Hematopoietic multipotent progenitor cell (in vitro differentiated cells): ENCODE results near the gene STK32C. TPM values are rescaled to one million over a fixed set of nuclear protein-coding genes. Genes with fewer than 3 reads are reported as not detected.
A peak's percentile ranks its signal among the peaks of the same experiment; 100 is the strongest.

ENCODE experiments used
- DNase-seq, 3 donors: peaks; one replicate each; pipeline ENCODE4 v3.0.0-alpha.2; 2011 to 2015; ENCODE audit warnings: low read depth in 2 of 3, low spot score in 2 of 3
- total RNA-seq: library from RNA; depleted of rRNA; stranded (reverse); fragments of >200 nt; gene quantifications from one replicate; pipeline ENCODE4 v1.2.3, GENCODE V29; 2012

Gene STK32C
- total RNA-seq, 1 donor: 25.0 TPM

DNA sequence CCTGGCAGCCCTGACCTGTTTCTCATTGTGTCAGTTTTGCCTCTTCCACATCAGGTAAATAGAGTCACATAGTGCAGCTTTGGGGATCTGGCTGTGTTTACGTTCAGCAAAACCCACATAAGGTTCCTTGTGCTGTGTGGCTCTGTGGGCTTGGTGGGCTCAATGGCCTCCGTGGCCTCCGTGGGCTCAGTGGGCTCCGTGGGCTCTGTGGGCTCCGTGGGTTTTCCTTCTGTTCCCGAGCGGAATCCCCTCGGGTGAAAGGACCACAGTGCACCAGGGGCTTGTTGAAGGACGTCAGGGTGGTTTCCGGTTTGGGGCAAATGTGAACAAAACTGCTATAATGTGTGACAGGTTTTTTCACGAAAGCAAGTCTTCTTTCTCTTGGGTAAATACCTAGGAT is 133.5 kb downstream of the STK32C start:
- no peak for DNase-seq

DNA sequence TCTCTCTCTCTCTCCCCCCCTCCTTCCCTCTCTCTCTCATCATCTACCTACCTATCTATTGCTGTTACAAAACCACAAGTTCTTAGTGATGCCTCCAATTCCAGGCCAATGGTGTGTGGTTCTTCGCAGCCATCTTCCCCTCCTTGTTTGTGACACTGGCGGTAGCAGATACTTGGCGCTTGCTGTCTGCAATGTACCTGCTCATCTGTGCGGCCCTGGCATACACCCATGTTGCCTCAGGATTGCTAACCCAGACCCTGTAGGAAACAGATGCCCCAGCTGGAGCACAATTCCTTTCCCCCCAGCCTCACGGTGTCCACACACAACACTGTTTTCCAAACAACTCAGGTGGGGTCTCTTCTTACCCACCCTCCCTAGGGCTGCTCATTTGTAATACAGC is 134.6 kb downstream of the STK32C start:
- no peak for DNase-seq

DNA sequence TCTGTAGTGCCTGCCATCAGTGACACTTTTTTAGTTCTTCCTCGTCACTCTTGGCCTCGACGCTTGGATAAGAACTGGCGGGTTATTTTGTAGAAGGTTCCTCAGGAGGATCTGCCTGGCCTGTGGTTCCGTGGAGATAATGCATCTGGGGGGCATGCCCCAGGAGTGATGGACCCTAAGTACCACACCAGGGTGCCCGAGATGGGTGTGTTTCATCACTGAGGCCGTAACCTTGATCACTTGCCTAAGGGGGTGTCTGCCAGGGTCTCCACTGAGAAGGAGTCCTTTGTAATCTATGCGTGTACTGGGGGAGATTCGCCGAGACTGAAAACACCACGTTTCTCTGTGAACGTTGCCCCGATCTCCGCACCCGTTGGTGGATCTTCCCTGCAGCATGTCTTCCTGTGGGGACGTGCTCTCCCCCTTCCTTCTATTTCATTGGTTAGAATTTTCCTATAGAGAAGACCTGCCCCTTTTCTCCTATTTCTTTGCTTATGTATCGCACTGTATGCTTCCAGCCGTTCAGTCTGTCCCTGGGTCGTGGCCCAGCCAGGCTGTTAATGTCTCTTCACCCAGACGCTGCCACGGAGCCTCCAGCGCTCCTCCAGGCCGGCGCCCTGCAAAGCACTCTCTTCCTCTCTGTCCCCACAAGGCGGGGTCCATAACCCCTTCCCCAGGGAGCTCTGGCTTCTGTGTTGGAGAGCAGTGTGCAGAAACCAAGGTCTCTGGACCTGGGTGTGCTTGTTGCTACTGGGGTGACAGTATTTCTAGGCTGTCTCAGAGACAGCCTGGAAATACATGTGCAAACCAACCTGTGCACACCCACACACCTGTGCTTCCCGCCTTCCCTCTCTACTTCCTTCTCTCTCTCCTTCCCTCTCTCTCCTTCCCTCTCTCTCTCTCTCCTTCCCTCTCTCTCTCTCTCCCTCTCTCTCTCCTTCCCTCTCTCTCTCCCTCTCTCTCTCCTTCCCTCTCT is 135.4 kb downstream of the STK32C start:
- no peak for DNase-seq

DNA sequence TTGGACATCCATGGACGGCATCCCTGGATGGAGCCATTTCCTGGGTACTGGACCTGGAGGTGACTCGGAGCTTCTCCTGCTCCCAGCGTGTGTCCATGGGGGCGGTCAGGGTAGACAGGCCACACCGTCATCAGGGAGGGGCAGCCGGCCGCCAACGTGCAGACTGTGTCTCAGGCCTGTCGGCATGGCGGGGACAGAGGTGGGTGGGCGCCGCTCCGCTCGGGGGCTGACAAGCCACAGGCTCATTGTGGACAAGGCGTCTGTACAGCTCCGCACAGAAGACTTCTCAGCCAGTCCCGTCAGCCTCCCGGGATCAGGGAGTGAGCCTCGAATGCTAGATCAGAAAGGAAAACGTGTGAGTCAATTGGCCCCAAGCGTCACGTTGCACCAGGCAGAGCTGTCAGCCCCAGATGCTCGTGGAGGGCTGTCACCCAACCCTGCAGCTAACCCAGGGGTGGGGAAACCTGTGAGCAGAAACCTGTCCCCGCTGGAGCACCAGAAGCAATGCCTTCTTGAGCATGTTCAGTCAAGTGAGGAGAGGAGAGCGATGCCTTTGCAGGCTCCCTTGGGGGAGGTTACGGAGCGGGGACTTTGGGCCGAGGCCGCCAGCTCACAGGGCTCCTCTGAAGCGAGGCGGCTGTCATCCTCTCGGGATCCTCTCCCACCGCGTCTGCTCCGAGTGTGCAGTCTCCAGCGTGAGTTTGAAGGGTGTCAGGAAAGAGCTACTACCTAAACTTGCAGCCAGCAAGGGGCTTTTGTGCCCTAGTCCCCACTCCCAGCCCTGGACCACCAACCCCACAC is 137.0 kb downstream of the STK32C start:
- DNase-seq: no peak

DNA sequence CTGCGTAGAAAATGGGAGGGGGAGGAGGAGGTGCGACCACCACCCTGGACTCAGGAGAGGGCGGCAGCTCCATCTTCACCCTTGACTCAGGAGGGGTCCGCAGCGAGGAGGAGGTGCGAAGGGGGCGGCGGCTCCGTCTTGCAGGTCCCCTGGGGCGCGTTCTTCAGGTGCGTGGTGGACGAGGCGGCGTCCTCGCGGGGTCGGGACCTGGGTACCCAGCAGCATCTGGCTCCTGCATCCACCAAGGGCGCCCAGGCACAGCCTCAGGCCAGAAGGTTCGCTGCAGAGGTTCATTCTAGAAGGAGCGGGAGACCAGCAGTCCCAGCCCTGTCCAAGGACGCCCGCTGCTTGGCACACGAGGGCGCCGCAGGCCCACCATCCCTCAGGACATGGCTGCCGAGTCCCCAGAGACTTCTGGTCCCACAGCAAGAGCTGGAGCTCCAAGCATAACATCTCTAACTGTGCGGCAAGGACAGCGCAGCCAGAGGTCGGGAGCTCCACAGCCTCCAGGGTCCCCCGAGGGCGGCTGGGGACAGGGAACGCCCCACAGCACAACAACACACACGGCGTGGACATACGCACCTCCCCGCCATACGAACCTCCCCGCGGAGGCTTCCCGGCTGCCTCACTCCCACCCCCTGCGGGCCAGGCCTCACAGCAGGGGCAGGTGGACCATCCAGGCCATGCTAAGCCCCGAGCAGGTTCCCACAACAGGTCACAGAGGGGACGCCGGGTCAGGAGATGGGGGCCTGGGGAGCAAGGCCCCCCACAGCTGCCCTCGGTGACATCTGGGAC is 137.8 kb downstream of the STK32C start:
- DNase-seq: no peak

DNA sequence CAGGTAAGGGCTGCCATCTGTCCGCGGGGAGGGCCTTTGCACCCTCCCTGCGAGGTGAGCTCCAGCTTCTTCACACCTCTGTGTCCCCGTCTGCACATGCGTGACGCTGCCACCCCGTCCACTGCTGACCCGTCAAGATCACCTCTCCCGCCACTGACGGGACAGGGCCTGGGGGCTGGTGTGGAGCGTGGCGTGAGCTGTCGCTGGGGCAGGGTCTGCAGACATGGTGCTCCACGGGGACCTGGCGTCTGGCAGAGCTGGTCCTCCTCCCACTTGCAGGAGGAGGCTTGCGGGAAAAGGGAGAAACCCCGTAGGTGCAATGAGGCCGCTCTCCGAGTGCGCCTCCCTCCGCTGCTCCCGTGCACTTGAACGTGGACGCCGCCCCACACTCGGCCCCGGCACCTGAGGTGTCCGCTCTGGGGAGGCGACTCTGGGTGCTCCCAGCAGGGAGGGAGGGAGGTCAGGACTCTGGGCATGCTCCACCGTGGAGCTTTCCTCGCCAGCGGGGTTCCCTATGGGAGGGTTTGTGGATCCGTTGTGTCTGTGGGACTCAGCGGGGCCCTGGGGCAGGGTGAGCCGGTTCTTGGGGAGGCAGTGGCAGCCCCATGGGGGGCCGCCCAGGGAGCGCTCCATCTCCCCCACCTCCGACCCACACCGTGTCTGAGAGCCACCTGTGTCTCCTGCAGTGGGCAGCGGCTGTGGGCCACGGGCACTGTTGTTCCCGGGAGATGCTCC is 138.6 kb downstream of the STK32C start:
- no peak for DNase-seq

DNA sequence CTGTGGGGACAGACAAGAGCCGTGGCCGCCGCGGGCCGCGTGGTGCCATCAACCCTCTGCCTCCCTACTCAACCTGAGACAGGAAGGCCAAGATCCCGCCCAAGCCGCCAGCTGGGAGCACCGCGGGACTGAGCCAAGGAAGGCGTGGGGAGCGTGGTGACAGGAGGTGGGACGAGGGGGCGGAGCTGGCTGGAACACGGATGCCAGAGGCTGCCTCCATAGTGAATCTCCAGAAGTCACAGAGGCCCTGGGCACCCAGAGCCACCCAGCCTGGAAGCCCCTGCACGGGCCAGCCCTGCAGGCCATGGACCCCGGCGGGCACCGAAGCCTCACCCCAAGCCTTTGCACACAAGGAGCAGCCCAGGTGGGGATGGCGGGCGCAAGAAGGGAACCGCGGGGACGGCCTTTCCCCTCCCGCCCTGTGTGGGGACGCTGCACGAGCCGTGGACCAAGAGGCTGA is 139.1 kb downstream of the STK32C start:
- DNase-seq: no peak

DNA sequence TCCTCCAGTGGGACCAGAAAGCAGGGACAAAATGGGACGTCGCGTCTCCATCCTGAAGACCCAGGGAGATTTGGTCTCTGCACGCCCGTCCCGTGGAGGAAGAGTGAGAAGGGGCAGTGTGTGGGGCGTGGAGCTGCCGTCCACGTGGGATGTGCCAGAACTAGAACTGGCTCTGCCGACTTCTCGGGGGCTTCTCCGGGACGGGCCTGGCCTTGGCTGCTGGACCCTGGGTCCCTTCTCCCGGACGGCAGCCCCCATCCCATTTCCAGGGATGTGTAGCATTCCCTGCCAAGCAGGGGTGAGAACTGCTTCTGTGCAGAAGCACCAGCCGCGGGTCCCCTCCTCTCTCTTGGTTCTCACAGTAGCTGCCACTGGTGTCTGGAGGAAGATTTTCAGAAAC is 139.8 kb downstream of the STK32C start:
- DNase-seq: no peak

DNA sequence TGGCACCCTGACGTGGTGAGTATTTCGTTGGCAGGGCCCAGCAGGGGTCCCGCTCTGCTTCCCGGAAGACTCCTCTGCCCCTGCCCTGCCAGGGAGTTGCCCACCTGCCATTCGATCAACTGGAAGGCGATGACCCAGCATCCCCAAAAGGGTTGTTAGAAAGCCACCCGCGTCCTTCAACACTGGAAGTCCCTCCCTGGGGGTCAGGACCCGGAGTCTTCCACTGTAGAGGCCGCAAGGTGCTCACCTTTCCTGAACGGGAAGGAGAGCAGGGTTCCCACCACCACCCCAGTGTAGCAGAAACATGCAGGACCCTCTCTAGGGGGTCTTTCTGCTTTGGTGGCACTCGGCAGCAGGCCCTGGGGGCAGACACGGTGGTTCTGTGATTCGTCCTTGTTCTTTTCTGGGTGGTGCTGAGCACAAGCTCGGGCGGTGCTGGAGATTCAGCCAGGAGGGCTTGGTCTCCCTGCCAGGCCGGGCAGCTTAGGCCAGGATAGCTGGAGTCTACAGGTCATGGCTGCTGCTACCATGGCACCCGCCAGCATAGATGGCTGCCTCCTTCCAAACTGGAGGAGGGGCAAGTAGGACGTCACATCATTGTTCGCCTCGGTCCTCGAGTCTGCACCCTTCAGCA is 140.6 kb downstream of the STK32C start:
- DNase-seq: no peak

DNA sequence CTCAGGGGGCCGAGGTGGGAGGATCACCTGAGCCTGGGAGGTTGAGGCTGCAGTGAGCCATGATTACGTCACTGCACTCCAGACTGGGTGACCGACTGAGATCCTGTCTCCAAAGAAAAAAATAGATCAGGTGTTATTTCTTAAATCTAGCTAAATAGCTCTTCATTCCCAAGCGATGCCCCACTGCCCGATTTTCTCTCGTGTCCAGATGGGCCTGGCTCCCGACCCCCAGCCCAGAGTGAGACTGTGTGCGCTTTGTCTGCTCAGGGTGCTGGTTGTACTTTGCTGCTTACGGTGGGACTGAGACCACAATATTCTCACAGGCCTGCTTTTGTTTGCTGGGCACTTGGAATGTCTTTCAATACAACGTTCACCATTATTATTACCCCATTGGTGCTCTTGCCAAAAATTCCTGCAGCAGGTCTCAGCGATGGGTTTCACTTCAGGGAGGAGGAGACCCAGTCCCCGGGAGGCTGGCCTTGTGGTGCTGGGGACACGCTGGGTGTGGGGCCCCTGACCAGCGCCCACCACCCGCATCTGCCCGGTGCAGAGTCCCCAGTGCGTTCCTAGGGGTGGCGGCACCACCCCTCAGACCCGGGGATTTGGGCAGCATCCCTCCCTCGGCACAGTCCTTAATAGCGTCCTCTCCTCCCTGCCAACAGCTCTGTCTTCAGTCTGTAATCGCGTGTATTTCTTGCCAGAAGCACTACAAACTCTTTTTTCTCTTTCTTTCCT is 141.4 kb downstream of the STK32C start:
- no peak for DNase-seq

DNA sequence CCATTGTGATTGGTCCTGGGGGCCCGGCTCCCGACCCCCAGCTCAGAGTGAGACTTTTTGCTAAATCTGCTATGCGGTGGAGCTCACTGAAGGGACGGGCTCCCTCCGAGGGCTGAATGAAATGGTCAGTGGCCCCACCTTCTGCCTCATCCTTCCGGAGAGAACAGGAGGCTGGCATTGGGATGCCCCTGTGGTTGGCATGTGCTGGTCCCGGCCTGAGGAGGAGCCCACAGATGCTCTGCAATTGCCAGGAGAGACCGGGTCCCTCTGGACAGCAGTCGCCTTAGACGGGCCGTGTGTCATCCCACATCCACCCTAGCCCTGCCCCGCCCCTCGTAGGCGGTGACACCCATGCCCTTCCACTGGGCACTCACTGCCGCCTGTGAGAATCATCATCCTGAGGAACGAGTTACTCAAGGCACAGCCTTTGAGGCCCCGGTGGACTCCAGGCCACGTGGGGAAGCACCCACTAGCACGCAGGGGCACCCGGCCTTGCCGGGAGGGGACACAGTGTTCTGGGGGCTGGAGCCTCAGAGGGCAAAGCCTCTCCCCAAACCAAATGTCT is 142.3 kb downstream of the STK32C start:
- DNase-seq: no peak

DNA sequence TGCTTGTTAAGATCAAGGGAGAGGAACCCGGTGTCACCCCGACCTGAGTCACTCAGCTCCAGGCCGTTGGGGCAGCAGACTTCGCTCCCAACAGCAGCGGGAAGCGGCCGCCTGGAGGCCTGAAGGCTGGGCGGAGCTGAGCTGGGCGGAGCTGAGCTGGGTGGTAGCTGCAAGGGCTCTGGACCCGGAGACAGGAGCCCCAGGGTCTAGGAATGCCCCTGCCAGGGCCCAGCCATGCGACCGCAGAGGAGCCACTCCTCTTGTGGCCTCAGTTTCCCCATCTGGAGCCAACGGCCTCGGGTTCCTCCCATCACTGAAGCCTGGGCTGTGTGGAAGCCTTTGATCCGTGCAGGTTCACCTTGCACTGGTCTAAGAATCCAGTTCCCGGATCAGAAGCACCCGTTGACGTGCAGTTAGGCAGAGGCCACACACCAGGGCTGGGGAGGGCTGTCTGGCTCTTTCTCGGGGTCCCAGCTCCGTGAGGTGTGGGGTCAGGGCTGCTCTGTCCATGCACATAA is 142.9 kb downstream of the STK32C start:
- DNase-seq: no peak

DNA sequence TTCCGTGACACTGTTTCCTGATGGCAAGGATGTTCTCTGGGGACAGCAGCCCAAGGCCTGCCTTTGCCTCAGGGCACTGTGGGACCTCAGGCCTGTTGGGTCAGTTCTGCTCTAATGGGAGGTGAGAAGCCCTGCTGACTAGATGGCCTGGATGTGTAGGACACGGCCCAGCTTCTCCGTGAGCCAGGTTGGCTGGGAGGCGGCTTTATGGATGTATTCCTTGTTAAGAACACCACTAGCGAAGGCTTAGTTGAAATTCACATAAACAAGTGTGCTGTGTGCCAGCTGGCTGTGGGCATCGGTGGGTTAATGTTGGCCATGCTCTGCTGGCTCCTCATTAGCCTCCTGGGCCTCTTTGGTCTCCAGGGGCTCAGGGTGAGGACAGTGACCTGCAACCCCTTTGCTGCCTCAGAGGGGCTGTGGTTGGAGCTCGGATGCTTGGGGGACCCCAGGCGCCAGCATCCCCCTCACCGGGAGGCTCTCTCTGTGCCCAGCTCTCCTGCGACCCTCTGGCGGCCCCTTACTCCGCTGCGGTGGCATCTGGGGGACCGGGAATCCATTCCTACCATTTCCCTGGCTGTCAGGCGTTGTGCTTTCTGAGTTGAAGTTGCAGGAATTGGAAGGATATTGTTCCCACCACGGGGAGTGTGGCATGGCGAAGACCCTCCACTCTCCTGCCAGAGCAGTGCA is 143.8 kb downstream of the STK32C start:
- no peak for DNase-seq

DNA sequence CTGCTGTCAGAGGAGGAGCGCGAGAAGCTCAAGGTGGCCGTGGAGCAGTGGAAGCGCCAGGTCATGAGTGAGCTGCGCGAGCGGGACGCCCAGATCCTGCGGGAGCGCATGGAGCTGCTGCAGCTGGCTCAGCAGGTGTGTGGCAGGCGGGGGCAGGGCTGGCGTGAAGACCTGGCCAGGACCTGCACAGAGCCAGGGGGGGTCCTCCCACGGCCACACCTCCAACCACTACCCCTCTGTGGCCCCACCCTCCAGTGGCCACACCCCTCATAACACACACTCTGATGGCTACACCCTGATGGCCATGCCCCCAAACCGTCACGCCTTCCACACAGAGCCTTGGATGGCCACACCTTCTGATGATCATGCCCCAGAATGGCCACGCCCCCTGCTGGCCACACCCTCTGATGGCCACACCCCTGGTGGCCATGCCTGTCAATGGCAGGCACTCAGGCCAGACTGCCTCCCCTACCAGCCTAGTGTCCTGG is 144.4 kb downstream of the STK32C start:
- peak in 1 of 3 donors; percentile 27 for DNase-seq

DNA sequence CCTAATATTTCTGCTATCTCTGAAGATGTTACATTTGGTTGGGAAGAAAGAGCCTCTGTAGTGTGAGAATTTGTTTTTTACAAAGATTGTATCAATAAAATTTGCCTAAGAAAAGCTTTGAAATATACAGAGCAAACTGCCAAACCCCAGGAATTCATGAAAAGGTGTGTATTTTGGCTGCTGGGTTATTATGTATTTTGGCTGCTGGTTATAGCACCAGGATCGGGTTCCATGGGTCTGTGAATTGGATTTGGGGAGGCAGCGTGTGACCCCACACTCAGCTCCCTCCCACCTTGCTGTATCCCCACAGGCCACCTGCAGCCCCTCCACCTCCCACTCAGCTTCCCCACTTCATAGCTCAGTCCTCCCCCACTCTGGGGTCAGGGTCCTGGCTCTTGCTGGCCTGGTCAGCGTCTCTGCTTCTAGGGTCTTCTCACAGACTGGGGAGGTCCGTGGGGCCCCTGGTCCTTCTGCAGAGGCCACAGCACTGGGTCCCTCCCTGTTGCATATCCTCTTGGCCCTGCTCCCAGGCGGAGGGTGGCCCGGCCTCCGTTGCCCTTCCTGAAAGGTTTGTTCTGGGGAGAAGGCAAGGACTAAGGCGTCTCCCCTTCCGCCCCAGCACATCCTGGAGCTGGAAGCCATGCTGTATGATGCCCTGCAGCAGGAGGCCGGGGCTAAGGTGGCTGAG is 145.0 kb downstream of the STK32C start:
- DNase-seq: no peak

DNA sequence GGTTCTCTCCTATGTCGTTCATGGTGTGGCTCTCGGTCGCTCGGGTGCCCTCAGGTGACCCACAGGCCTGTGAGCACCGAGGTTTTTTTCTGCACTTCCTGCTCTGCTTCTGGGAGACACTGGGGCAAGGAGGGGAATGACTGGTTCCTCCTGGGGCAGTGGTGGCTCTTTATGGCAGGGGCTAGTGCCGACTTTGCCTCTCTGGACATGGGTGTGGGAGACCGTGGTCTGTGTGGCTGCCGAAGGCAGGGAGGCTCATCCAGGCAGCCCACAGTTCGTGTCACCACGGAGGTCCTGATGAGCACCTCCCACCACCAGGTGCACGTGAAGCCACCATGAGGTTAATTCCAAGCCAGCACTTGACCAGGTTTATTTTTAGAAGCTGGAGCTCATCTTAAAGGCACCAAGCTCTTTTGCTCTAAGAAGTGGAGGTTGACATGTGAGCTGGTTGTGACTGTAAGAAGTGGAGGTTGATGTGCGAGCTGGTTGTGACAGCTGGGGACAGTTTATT is 145.7 kb downstream of the STK32C start:
- no peak for DNase-seq
